Thoracic aorta (tissue), 2 donors: ENCODE data around the gene PRMT7. TPM values are rescaled to one million over a fixed set of nuclear protein-coding genes. Genes with fewer than 3 reads are reported as not detected.

ENCODE experiments used
- ATAC-seq: fragments of 150-250 bp; one replicate; pipeline ENCODE4 v1.8.0; 2017; ENCODE audit warnings: low read depth; ENCODE audit not compliant: insufficient number of reproducible peaks, low FRiP score
- DNase-seq: peaks from one replicate; pipeline ENCODE4 v3.0.0-alpha.2; 2020; ENCODE audit warnings: low spot score
- H3K27ac ChIP-seq, 2 donors: fragments of 200-600 bp; sonication (generic); 1 replicate in 1 of 2; 2 replicates in 1 of 2; pipeline ENCODE4 v1.5.1; 2016; ENCODE audit warnings: mild to moderate bottlenecking in 2 of 2, moderate library complexity in 2 of 2
- H3K27me3 ChIP-seq: fragments of 200-600 bp; sonication (generic); replicated peaks from 2 replicates; pipeline ENCODE4 v1.6.0; 2016; ENCODE audit warnings: mild to moderate bottlenecking; ENCODE audit not compliant: insufficient read depth
- H3K36me3 ChIP-seq: fragments of 200-600 bp; sonication (generic); one replicate; pipeline ENCODE4 v1.5.1; 2016
- H3K4me1 ChIP-seq, 2 donors: fragments of 200-600 bp; sonication (generic); 1 replicate in 1 of 2; 2 replicates in 1 of 2; pipeline versions ENCODE4 v1.5.1 to v1.6.0; 2016; ENCODE audit warnings: low read depth in 2 of 2, mild to moderate bottlenecking in 1 of 2; ENCODE audit not compliant: control insufficient read depth in 1 of 2
- H3K4me3 ChIP-seq: fragments of 200-600 bp; sonication (generic); 2 replicates; pipeline ENCODE4 v1.5.1; 2016; ENCODE audit warnings: mild to moderate bottlenecking
- H3K9me3 ChIP-seq: fragments of 200-600 bp; sonication (generic); 2 replicates; pipeline ENCODE4 v1.5.1; 2016
- total RNA-seq, 2 donors: library from RNA; depleted of rRNA; stranded (reverse); fragments of >200 nt; gene quantifications; one replicate each; pipeline versions ENCODE4 v1.1.0 to v1.2.3, GENCODE V29; 2016
- TF ChIP-seq, protein P1 (sequence below): fragments of 200-600 bp; sonication (generic); IDR thresholded peaks from one replicate; pipeline ENCODE4 v1.5.1; 2019; ENCODE audit warnings: antibody characterized with exemption

The PRMT7 gene
- total RNA-seq, 2 donors from 2014 or later = 46.6 to 74.2 TPM

DNA sequence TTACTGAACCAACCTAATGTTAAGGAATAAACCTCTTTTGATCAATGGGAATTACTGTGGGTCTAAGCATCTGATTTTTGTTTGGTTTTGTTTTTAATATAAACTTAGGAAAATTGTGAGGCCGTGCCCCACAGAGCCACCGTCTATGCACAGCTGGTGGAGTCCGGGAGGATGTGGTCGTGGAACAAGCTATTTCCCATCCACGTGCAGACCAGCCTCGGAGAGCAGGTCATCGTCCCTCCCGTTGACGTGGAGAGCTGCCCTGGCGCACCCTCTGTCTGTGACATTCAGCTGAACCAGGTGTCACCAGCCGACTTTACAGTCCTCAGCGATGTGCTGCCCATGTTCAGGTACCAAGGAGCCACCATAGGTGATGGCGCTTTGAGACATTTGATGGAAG, 28.4 kb downstream of the PRMT7 start:
- TF ChIP-seq, protein P1, sequence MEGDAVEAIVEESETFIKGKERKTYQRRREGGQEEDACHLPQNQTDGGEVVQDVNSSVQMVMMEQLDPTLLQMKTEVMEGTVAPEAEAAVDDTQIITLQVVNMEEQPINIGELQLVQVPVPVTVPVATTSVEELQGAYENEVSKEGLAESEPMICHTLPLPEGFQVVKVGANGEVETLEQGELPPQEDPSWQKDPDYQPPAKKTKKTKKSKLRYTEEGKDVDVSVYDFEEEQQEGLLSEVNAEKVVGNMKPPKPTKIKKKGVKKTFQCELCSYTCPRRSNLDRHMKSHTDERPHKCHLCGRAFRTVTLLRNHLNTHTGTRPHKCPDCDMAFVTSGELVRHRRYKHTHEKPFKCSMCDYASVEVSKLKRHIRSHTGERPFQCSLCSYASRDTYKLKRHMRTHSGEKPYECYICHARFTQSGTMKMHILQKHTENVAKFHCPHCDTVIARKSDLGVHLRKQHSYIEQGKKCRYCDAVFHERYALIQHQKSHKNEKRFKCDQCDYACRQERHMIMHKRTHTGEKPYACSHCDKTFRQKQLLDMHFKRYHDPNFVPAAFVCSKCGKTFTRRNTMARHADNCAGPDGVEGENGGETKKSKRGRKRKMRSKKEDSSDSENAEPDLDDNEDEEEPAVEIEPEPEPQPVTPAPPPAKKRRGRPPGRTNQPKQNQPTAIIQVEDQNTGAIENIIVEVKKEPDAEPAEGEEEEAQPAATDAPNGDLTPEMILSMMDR = no peak
- DNase-seq = no peak
- no peak for ATAC-seq
- H3K4me3 ChIP-seq = no peak overlapping the region
- H3K9me3 ChIP-seq = no peaks in the 10 kb centered on the region
- H3K4me1 ChIP-seq = no peaks in the 10 kb centered on the region
- no peaks in the 10 kb centered on the region for H3K27me3 ChIP-seq
- no peak overlapping the region for H3K27ac ChIP-seq
- peaks cover 25% of the 10 kb centered on the region for H3K36me3 ChIP-seq

DNA sequence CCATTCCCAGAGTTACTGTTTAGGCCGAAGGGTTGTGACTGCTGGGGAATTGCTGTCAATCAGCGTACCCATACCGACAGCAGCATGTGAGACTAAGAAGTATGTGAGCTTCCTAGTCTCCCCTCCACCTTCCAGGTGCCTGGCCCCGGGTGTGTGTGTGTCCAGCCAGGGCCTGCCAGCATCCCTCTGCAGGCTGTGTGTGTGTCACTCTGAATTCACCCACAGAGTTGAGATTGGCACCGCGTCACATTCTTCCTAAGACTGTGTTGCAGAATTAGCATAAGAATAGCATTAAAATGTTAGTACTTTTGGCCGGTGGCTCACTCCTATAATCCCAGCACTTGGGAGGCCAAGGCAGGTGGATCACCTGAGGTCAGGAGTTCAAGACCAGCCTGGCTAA, 31.8 kb downstream of the PRMT7 start:
- H3K36me3 ChIP-seq = peaks cover 28% of the 10 kb centered on the region
- no peak overlapping the region for H3K27ac ChIP-seq
- DNase-seq (no peak), ATAC-seq (no peak)
- H3K4me3 ChIP-seq = no peak overlapping the region
- H3K27me3 ChIP-seq = no peaks in the 10 kb centered on the region
- H3K9me3 ChIP-seq = no peaks in the 10 kb centered on the region
- TF ChIP-seq, protein P1 = no peak
- H3K4me1 ChIP-seq = peaks cover 0 to 10% of the 10 kb centered on the region in 2 donors

DNA sequence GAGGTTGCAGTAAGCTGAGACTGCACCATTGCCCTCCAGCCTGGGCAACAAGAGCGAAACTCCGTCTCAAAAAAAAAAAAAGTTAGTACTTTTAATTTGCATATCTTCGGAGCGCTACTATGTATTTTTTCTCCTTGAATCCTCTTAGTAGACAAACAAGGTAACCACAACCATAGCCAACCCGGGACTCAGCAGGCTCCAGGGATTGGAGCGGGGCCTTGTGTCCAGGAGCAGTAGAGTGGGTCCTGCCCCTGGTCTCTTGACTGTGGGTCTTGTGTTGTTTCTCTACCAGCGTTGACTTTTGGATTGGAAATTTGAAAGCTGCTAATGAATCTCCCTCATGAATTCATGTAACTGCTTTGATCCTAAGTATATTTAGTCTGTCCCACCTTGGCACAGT, 32.3 kb downstream of the PRMT7 start:
- H3K27ac ChIP-seq = no peak overlapping the region
- no peak for DNase-seq
- peaks cover 29% of the 10 kb centered on the region for H3K36me3 ChIP-seq
- H3K27me3 ChIP-seq = no peaks in the 10 kb centered on the region
- H3K4me3 ChIP-seq = no peak overlapping the region
- ATAC-seq = no peak
- TF ChIP-seq, protein P1 = no peak
- peaks cover 0 to 10% of the 10 kb centered on the region in 2 donors for H3K4me1 ChIP-seq
- no peaks in the 10 kb centered on the region for H3K9me3 ChIP-seq

DNA sequence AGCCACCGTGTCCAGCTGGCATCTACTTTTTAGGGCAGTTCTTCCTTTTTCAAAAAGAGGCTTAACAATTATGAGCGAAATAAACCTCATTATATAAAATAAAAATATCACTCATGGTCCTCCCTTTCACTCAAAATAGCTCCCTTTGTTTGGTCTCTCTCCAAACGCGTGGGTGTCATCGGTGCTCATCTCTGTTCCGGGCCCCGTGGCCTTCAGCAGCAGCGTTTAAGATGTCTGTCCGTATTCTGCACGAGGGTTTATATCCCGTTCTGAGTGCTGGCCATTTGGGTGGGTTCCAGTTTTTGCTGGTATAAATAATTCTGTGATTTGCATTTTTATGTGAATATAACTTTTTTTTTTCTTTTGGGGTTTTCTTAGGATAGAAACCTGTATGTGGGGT, 33.4 kb downstream of the PRMT7 start:
- TF ChIP-seq, protein P1 = no peak
- DNase-seq (no peak), ATAC-seq (no peak)
- peaks cover 23% of the 10 kb centered on the region for H3K36me3 ChIP-seq
- H3K9me3 ChIP-seq = no peaks in the 10 kb centered on the region
- H3K27ac ChIP-seq = no peak overlapping the region
- H3K4me3 ChIP-seq = no peak overlapping the region
- H3K4me1 ChIP-seq = peaks cover 0 to 10% of the 10 kb centered on the region in 2 donors
- no peaks in the 10 kb centered on the region for H3K27me3 ChIP-seq

DNA sequence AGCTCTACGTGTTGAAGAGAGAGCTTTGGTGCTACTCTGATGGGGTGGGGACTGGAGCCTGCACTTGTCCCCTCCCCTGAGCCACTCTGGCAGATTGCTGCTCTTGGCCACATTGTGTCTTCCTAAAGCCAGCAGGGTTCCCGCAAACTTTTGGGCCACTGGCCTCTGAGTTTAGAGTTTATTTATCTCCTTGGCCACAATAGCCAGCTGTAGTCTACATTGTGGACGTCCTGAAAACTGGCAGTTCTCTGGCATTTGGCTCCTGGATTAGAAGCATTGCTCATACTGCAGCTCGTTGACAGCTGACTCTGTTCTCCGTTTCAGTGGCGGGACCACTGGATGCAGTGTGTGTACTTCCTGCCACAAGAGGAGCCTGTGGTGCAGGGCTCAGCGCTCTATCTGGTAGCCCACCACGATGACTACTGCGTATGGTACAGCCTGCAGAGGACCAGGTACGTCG, 34.6 kb downstream of the PRMT7 start:
- H3K4me3 ChIP-seq = no peak overlapping the region
- peaks cover 0 to 10% of the 10 kb centered on the region in 2 donors for H3K4me1 ChIP-seq
- no peaks in the 10 kb centered on the region for H3K27me3 ChIP-seq
- H3K9me3 ChIP-seq = no peaks in the 10 kb centered on the region
- DNase-seq (no peak), ATAC-seq (no peak)
- peak overlapping the region in 1 of 2 donors; percentile 28 for H3K27ac ChIP-seq
- TF ChIP-seq, protein P1 = no peak
- H3K36me3 ChIP-seq = peaks cover 18% of the 10 kb centered on the region
